ENCODE results near the gene LGALSL. TPM values are rescaled to one million over a fixed set of nuclear protein-coding genes. Genes with fewer than 3 reads are reported as not detected.

Gene LGALSL
- total and polyA plus RNA-seq, 2 of the 13 experiments (the other 11 are each of a cell fraction or from before 2014, with no cell fraction given) = 15.4 to 20.0 TPM

DNA sequence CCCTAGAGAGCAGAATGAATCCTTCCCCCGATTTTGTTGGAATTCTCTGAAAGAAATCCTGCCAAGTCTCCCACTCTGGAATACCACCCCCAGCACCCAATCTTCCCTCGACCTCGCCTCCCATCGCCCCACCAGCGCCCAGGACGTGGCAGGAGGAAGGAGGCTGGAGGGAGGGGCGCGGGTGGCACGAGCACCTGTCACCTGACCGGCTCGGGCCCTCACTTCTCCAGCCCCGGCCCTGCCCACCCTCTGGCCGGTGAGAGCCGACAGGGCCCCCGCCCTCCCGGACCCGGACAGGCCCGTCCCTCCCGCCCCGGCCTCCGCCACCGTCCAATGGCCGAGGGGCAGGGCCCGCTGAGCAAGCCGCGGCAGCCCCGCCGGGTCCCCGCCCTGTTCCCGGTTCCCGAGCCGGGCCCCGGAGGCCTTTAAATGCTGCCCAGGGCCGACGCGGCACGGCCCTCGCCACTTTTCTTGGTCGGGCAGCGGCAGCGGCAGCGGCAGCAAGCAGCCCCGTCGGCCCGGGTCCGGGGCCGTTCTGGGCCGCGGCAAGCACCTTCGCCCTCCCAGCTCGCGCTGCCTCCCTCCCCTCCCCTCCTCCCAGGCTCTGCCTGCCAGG lies at the start of gene LGALSL (continued):
- TF ChIP-seq CREB3 (CRISPR knock-in tag; IDR thresholded peaks at IDR 0.05) = 0 out of 2 replicates have a peak, but pooled peaks have one; percentile 13
- TF ChIP-seq THAP11 (CRISPR knock-in tag; IDR thresholded peaks at IDR 0.05) = peak; percentile 66
- no peak for TF ChIP-seq GLMP (CRISPR knock-in tag; IDR thresholded peaks at IDR 0.05; ENCODE audit: borderline replicate concordance)
- no peak for TF ChIP-seq ZNF564 (CRISPR knock-in tag; IDR thresholded peaks at IDR 0.05)
- TF ChIP-seq ETV5 (CRISPR knock-in tag; IDR thresholded peaks at IDR 0.05; ENCODE audit: borderline replicate concordance) = no peak; the same call in 1 of the 2 replicates
- 0 out of 2 replicates have a peak, but pooled peaks have one; percentile 8 for TF ChIP-seq GATAD1 (CRISPR knock-in tag; IDR thresholded peaks at IDR 0.05)
- no peak for TF ChIP-seq MNT (IDR thresholded peaks at IDR 0.05)
- TF ChIP-seq, protein P1, sequence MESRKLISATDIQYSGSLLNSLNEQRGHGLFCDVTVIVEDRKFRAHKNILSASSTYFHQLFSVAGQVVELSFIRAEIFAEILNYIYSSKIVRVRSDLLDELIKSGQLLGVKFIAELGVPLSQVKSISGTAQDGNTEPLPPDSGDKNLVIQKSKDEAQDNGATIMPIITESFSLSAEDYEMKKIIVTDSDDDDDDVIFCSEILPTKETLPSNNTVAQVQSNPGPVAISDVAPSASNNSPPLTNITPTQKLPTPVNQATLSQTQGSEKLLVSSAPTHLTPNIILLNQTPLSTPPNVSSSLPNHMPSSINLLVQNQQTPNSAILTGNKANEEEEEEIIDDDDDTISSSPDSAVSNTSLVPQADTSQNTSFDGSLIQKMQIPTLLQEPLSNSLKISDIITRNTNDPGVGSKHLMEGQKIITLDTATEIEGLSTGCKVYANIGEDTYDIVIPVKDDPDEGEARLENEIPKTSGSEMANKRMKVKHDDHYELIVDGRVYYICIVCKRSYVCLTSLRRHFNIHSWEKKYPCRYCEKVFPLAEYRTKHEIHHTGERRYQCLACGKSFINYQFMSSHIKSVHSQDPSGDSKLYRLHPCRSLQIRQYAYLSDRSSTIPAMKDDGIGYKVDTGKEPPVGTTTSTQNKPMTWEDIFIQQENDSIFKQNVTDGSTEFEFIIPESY (CRISPR knock-in tag; IDR thresholded peaks at IDR 0.05) = no peak
- 0 out of 2 replicates have a peak, but pooled peaks have one; percentile 4 for TF ChIP-seq HNF1B (CRISPR knock-in tag; IDR thresholded peaks at IDR 0.05)
- no peak for TF ChIP-seq ZFP37 (CRISPR knock-in tag; IDR thresholded peaks at IDR 0.05; ENCODE audit: borderline replicate concordance)
- TF ChIP-seq NR2C2 (CRISPR knock-in tag; IDR thresholded peaks at IDR 0.05; ENCODE audit: borderline replicate concordance) = peak; percentile 8; the same call in 1 of the 2 replicates
- TF ChIP-seq, protein P2, sequence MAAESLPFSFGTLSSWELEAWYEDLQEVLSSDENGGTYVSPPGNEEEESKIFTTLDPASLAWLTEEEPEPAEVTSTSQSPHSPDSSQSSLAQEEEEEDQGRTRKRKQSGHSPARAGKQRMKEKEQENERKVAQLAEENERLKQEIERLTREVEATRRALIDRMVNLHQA (CRISPR knock-in tag; IDR thresholded peaks at IDR 0.05) = no peak
- TF ChIP-seq, protein P3, sequence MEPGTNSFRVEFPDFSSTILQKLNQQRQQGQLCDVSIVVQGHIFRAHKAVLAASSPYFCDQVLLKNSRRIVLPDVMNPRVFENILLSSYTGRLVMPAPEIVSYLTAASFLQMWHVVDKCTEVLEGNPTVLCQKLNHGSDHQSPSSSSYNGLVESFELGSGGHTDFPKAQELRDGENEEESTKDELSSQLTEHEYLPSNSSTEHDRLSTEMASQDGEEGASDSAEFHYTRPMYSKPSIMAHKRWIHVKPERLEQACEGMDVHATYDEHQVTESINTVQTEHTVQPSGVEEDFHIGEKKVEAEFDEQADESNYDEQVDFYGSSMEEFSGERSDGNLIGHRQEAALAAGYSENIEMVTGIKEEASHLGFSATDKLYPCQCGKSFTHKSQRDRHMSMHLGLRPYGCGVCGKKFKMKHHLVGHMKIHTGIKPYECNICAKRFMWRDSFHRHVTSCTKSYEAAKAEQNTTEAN (CRISPR knock-in tag; conservative IDR thresholded peaks at IDR 0.05) = no peak; the same call in 1 of the 2 replicates
- TF ChIP-seq SP4 (CRISPR knock-in tag; IDR thresholded peaks at IDR 0.05) = no peak
- TF ChIP-seq KAT2B (IDR thresholded peaks at IDR 0.05; ENCODE audit: borderline replicate concordance, low read depth, low read length) = no peak
- no peak for TF ChIP-seq TMF1 (CRISPR knock-in tag; IDR thresholded peaks at IDR 0.05; ENCODE audit: low read depth)
- TF ChIP-seq JARID2 (CRISPR knock-in tag; IDR thresholded peaks at IDR 0.05; ENCODE audit: insufficient replicate concordance) = no peak
- no peak for TF ChIP-seq GPN1 (CRISPR knock-in tag; IDR thresholded peaks at IDR 0.05; ENCODE audit: borderline replicate concordance)
- TF ChIP-seq MXD1 (CRISPR knock-in tag; IDR thresholded peaks at IDR 0.05) = peak; percentile 6; the same call in 1 of the 2 replicates
- TF ChIP-seq ZNF468 (CRISPR knock-in tag; IDR thresholded peaks at IDR 0.05) = no peak
